HEK293T (cell line): ENCODE data around the gene SPIRE2.

Source experiments
- ARNT ChIP-seq: fragments of 450-650 bp; IDR thresholded peaks from 2 replicates; pipeline ENCODE4 v1.6.1; 2017; ENCODE audit warnings: mild to moderate bottlenecking
- BHLHE40 ChIP-seq: fragments of 450-650 bp; IDR thresholded peaks from 2 replicates; pipeline ENCODE4 v1.6.1; 2016; ENCODE audit warnings: mild to moderate bottlenecking, moderate library complexity, borderline replicate concordance
- ELF4 ChIP-seq: fragments of 450-650 bp; IDR thresholded peaks from 2 replicates; pipeline ENCODE4 v1.6.1; 2017; ENCODE audit warnings: antibody characterized with exemption
- FOXA1 ChIP-seq: fragments of 450-650 bp; IDR thresholded peaks from 2 replicates; pipeline ENCODE4 v1.6.1; 2016; ENCODE audit warnings: mild to moderate bottlenecking
- FOXK2 ChIP-seq: fragments of 450-650 bp; IDR thresholded peaks from 2 replicates; pipeline ENCODE4 v1.6.1; 2016; ENCODE audit warnings: mild to moderate bottlenecking
- FOXM1 ChIP-seq: fragments of 450-650 bp; IDR thresholded peaks from 2 replicates; pipeline ENCODE4 v1.6.1; 2017; ENCODE audit warnings: mild to moderate bottlenecking, borderline replicate concordance
- HDGF ChIP-seq: fragments of 450-650 bp; IDR thresholded peaks from 2 replicates; pipeline ENCODE4 v1.6.1; 2017; ENCODE audit warnings: antibody characterized with exemption, borderline replicate concordance
- L3MBTL2 ChIP-seq: fragments of 450-650 bp; conservative IDR thresholded peaks from 2 replicates; pipeline ENCODE4 v1.6.1; 2016; ENCODE audit warnings: mild to moderate bottlenecking
- NFRKB ChIP-seq: fragments of 450-650 bp; IDR thresholded peaks from 2 replicates; pipeline ENCODE4 v1.6.1; 2016; ENCODE audit warnings: mild to moderate bottlenecking, moderate library complexity
- SP1 ChIP-seq: fragments of 450-650 bp; IDR thresholded peaks from 2 replicates; pipeline ENCODE4 v1.6.1; 2017
- SUZ12 ChIP-seq: fragments of 450-650 bp; IDR thresholded peaks from 2 replicates; pipeline ENCODE4 v1.6.1; 2016; ENCODE audit warnings: mild to moderate bottlenecking
- TARDBP ChIP-seq: fragments of 450-650 bp; IDR thresholded peaks from 2 replicates; pipeline ENCODE4 v1.6.1; 2016
- ZNF384 ChIP-seq: fragments of 450-650 bp; IDR thresholded peaks from 2 replicates; pipeline ENCODE4 v1.6.1; 2016
- TF ChIP-seq, protein P1 (sequence below): fragments of 450-650 bp; IDR thresholded peaks from 2 replicates; pipeline ENCODE4 v1.6.1; 2016

DNA sequence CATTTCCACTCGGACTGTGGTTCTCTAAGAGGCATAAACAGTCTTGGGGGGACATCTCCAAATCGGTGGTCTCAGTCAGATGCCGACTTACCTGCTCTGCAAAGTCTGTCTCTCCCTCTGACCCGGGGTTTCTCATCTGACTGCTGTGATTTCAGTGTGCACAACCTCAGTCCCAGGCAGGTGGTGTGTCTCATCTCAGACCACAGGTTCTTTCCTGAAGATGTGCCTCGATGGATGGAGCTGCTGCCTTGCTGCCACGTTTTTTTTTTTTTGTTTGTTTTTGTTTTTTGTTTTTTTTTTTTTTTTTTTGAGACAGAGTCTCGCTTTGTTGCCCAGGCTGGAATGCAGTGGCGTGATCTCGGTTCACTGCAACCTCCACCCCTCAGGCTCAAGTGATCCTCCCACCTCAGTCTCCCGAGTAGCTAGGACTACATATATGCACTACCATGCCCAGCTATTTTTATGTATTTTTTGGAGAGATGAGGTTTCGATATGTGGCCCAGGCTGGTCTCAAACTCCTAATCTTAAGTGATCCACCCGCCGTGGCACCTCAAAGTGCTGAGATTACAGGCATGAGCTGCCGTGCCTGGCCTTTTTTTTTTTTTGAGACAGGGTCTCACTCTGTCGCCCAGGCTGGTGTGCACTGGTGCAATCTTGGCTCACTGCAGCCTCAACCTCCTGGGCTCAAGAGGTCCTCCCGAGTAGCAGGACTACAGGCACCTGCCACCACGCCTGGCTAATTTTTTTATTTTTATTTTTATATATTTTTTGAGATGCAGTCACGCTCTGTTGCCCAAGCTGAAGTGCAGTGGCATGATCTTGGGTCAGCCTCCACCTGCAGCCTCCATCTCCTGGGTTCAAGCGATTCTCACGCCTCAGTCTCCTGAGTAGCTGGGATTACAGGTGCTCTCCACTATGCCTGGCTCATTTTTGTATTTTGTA is 15.4 kb downstream of the SPIRE2 start:
- no peak for TF ChIP-seq FOXM1
- TF ChIP-seq BHLHE40: no peak
- no peak for TF ChIP-seq ZNF384
- TF ChIP-seq, protein P1, sequence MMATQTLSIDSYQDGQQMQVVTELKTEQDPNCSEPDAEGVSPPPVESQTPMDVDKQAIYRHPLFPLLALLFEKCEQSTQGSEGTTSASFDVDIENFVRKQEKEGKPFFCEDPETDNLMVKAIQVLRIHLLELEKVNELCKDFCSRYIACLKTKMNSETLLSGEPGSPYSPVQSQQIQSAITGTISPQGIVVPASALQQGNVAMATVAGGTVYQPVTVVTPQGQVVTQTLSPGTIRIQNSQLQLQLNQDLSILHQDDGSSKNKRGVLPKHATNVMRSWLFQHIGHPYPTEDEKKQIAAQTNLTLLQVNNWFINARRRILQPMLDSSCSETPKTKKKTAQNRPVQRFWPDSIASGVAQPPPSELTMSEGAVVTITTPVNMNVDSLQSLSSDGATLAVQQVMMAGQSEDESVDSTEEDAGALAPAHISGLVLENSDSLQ: no peak
- no peak for TF ChIP-seq ELF4
- TF ChIP-seq FOXA1: no peak
- no peak for TF ChIP-seq NFRKB
- TF ChIP-seq SP1: no peak
- TF ChIP-seq FOXK2: no peak
- TF ChIP-seq HDGF: no peak
- no peak for TF ChIP-seq TARDBP
- no peak for TF ChIP-seq L3MBTL2
- TF ChIP-seq SUZ12: no peak
- TF ChIP-seq ARNT: no peak
